B cell (primary cell): ENCODE data around the gene DYNC1I1. TPM values are rescaled to one million over a fixed set of nuclear protein-coding genes. Genes with fewer than 3 reads are reported as not detected.

Experiments
- ATAC-seq: fragments of 200-7000 bp; cut with Tn5 transposase; one replicate; pipeline ENCODE4 v1.10.0; 2021; ENCODE audit warnings: low read depth, mild to moderate bottlenecking, moderate number of reproducible peaks, moderate library complexity
- CTCF ChIA-PET: fragments of 350-600 bp; sonication (Branson Sonifier 250); formaldehyde crosslinking; loops from one replicate; lab custom pipeline; 2021; ENCODE audit warnings: antibody characterized with exemption, inconsistent platforms; lab: Charles Lee
- POLR2A ChIA-PET: fragments of 350-600 bp; sonication (Branson Sonifier 250); formaldehyde crosslinking; loops from one replicate; lab custom pipeline; 2021; ENCODE audit warnings: antibody characterized with exemption; lab: Charles Lee
- DNase-seq: peaks from one replicate; pipeline ENCODE4 v3.0.0; 2013
- H2AFZ ChIP-seq: 2 replicates; pipeline ENCODE4 v1.6.1; 2012; ENCODE audit warnings: mild to moderate bottlenecking, low read depth, low read length; ENCODE audit not compliant: insufficient read depth, poor library complexity, severe bottlenecking
- H3K27ac ChIP-seq, 2 donors: 1 replicate in 1 of 2; 2 replicates in 1 of 2; pipeline ENCODE4 v1.5.1; 2012 to 2013; ENCODE audit warnings: low read length in 2 of 2, mild to moderate bottlenecking in 2 of 2, moderate library complexity in 1 of 2
- H3K27me3 ChIP-seq, 4 experiments: fragments of 200-600 bp in 1 of 4; sonication (generic) in 1 of 4; replicated peaks in 1 of 4; 1 replicate in 2 of 4; 2 replicates in 2 of 4; pipeline versions ENCODE4 v1.6.1 to v1.7.0; 2013 to 2016; ENCODE audit warnings: low read length in 3 of 4, mild to moderate bottlenecking in 2 of 4, mixed read lengths in 1 of 4, moderate library complexity in 1 of 4; ENCODE audit not compliant: insufficient read depth in 4 of 4, control insufficient read depth in 3 of 4; ENCODE audit errors: control extremely low read depth in 1 of 4
- H3K36me3 ChIP-seq, 2 experiments: replicated peaks in 1 of 2; 1 replicate in 1 of 2; 2 replicates in 1 of 2; pipeline versions ENCODE4 v1.6.1 to v1.7.1; 2013; ENCODE audit warnings: low read length in 1 of 2; ENCODE audit not compliant: insufficient read depth in 2 of 2, control insufficient read depth in 1 of 2; ENCODE audit errors: control extremely low read depth in 1 of 2, extremely low read depth in 1 of 2
- H3K4me1 ChIP-seq, 2 donors: fragments of 200-600 bp in 1 of 2; sonication (generic) in 1 of 2; 1 replicate in 1 of 2; 2 replicates in 1 of 2; pipeline versions ENCODE4 v1.5.1 to v1.6.1; 2013 to 2017; ENCODE audit warnings: low read length in 2 of 2; ENCODE audit not compliant: control insufficient read depth in 2 of 2, insufficient read depth in 2 of 2
- H3K4me2 ChIP-seq: replicated peaks from 2 replicates; pipeline ENCODE3; 2012; ENCODE audit warnings: mild to moderate bottlenecking, low read depth, low read length; ENCODE audit not compliant: poor library complexity, severe bottlenecking
- H3K4me3 ChIP-seq, 5 experiments: fragments of 200-600 bp in 1 of 5; sonication (generic) in 1 of 5; 1 replicate in 3 of 5; 2 replicates in 2 of 5; pipeline versions ENCODE4 v1.5.1 to v1.7.0; 2011 to 2016; ENCODE audit warnings: low read length in 4 of 5, mild to moderate bottlenecking in 4 of 5, low read depth in 2 of 5, control low read depth in 1 of 5, moderate library complexity in 1 of 5; ENCODE audit not compliant: insufficient read depth in 1 of 5; ENCODE audit errors: control extremely low read depth in 1 of 5, extremely low read depth in 1 of 5
- H3K79me2 ChIP-seq: fragments of 200-600 bp; sonication (generic); one replicate; pipeline ENCODE4 v1.6.0; 2016; ENCODE audit warnings: low read length; ENCODE audit not compliant: control insufficient read depth, insufficient read depth
- H3K9ac ChIP-seq: fragments of 200-600 bp; sonication (generic); 2 replicates; pipeline ENCODE4 v1.6.1; 2017; ENCODE audit warnings: mild to moderate bottlenecking, low read length, moderate library complexity
- H3K9me3 ChIP-seq, 3 donors: one replicate each; pipeline versions ENCODE4 v1.6.1 to v1.7.1; 2013; ENCODE audit warnings: low read length in 2 of 3; ENCODE audit not compliant: control insufficient read depth in 2 of 3, insufficient read depth in 1 of 3; ENCODE audit errors: control extremely low read depth in 1 of 3
- H4K20me1 ChIP-seq: 2 replicates; pipeline ENCODE4 v1.6.0; 2012; ENCODE audit warnings: mild to moderate bottlenecking, low read length; ENCODE audit not compliant: insufficient read depth, control insufficient read depth, poor library complexity, severe bottlenecking
- H3K27ac Mint-ChIP-seq: one replicate; pipeline ENCODE4 v1.8.0; 2021; ENCODE audit warnings: mixed read lengths
- H3K27me3 Mint-ChIP-seq: one replicate; pipeline ENCODE4 v1.8.0; 2021; ENCODE audit warnings: mixed read lengths
- H3K4me1 Mint-ChIP-seq: one replicate; pipeline ENCODE4 v1.8.0; 2021; ENCODE audit warnings: mixed read lengths
- H3K4me3 Mint-ChIP-seq: one replicate; pipeline ENCODE4 v1.8.0; 2021; ENCODE audit warnings: mixed read lengths
- H3K9me3 Mint-ChIP-seq: one replicate; pipeline ENCODE4 v1.8.0; 2022; ENCODE audit warnings: mixed read lengths; ENCODE audit not compliant: insufficient read depth
- CTCF ChIP-seq: fragments of 200-600 bp; IDR thresholded peaks from one replicate; pipeline ENCODE4 v1.8.0; 2022; ENCODE audit warnings: antibody characterized with exemption, mild to moderate bottlenecking
- EZH2 ChIP-seq: IDR thresholded peaks from 2 replicates; pipeline ENCODE4 v1.6.1; 2012; ENCODE audit warnings: borderline replicate concordance, low read depth, mild to moderate bottlenecking, moderate library complexity, low read length; ENCODE audit not compliant: insufficient read depth, poor library complexity, severe bottlenecking
- WGBS: methylation state at CpG from one replicate; pipeline ENCODE4 v1.1.5; 2013; ENCODE audit warnings: missing lambda C conversion rate; ENCODE audit not compliant: insufficient coverage; 5-methylcytosine and 5-hydroxymethylcytosine counted together
- intact Hi-C: fragments of 100-400 bp; cut with micrococcal nuclease; formaldehyde crosslinking; loops from one replicate; pipeline ENCODE4 v1.10.0; 2022
- polyA plus RNA-seq: library from polyadenylated mRNA; depleted of rRNA; stranded (reverse); fragments of >200 nt; gene quantifications from 2 replicates; pipeline ENCODE4 v1.2.3, GENCODE V29; 2012
- total RNA-seq, 2 donors: library from RNA; stranded (reverse); fragments of 120-200 nt in 1 of 2; gene quantifications; 1 replicate in 1 of 2; 2 replicates in 1 of 2; pipeline versions ENCODE4 v1.2.3 to v1.2.4, GENCODE V29; 2013 to 2022

Gene DYNC1I1
- total and polyA plus RNA-seq, 2 donors (not counting 1 experiment from before 2014, with no cell fraction given), result not detected

- Mint-ChIP-seq H3K4me3 (no peak overlapping the region), H3K4me1 (no peaks in the 10 kb centered on the region), H3K9me3 (no peaks in the 10 kb centered on the region), H3K27me3 (no peaks in the 10 kb centered on the region), H3K27ac (no peak overlapping the region)
- no peak overlapping the region for H3K4me2 ChIP-seq
- no peak for TF ChIP-seq CTCF
- no peak for TF ChIP-seq EZH2
- H3K27me3 ChIP-seq, result no peaks in the 10 kb centered on the region
- no peak overlapping the region for H2AFZ ChIP-seq
- no peaks in the 10 kb centered on the region for H3K9me3 ChIP-seq
- ChIA-PET POLR2A (no interaction called here), CTCF (no interaction called here)
- H3K4me3 ChIP-seq, result no peak overlapping the region
- no peaks in the 10 kb centered on the region for H4K20me1 ChIP-seq
- no peaks in the 10 kb centered on the region for H3K4me1 ChIP-seq
- intact Hi-C loops, result no loop called here
- H3K79me2 ChIP-seq, result no peaks in the 10 kb centered on the region
- DNase-seq, result no peak
- no peak overlapping the region for H3K27ac ChIP-seq
- peaks cover 0 to 8% of the 10 kb centered on the region in 2 experiments for H3K36me3 ChIP-seq
- no peak overlapping the region for H3K9ac ChIP-seq
- 92% methylated on average over 11 of the region's 13 CpGs for WGBS
- ATAC-seq, result no peak
Measured at GRCh38 chr7:96118449-96119001, 346.2 kb downstream of the DYNC1I1 start.

GRCh38 chr7:96120445-96121225 lies 348.3 kb downstream of the DYNC1I1 start:
- no peak overlapping the region for H3K4me2 ChIP-seq
- ChIA-PET POLR2A (no interaction called here), CTCF (no interaction called here)
- H3K4me3 Mint-ChIP-seq, result no peak overlapping the region
- no peaks in the 10 kb centered on the region for H4K20me1 ChIP-seq
- H3K27ac ChIP-seq, result no peak overlapping the region
- no peaks in the 10 kb centered on the region for H3K79me2 ChIP-seq
- H3K4me3 ChIP-seq, result no peak overlapping the region
- no peaks in the 10 kb centered on the region for H3K27me3 Mint-ChIP-seq
- WGBS, result no CpG with 5 or more reads among the region's 2 CpGs
- no peak for ATAC-seq
- intact Hi-C loops, result no loop called here
- TF ChIP-seq CTCF (no peak), EZH2 (no peak)
- H3K27me3 ChIP-seq, result no peaks in the 10 kb centered on the region
- no peak overlapping the region for H3K27ac Mint-ChIP-seq
- no peak overlapping the region for H3K9ac ChIP-seq
- no peak overlapping the region for H2AFZ ChIP-seq
- H3K9me3 Mint-ChIP-seq, result no peaks in the 10 kb centered on the region
- peaks cover 0 to 8% of the 10 kb centered on the region in 2 experiments for H3K36me3 ChIP-seq
- no peak for DNase-seq
- H3K4me1 Mint-ChIP-seq, result no peaks in the 10 kb centered on the region
- no peaks in the 10 kb centered on the region for H3K4me1 ChIP-seq
- H3K9me3 ChIP-seq, result no peaks in the 10 kb centered on the region
